GM12878 (cell line): ENCODE data around the gene FLYWCH2. TPM values are rescaled to one million over a fixed set of nuclear protein-coding genes. Genes with fewer than 3 reads are reported as not detected.

Source experiments
- ATAC-seq: fragments of 200-7000 bp; cut with Tn5 transposase; 3 replicates; pipeline ENCODE4 v1.9.1; 2020; ENCODE audit warnings: mild to moderate bottlenecking, moderate library complexity
- BruUV-seq: library from RNA; stranded (reverse); fragments of 400-500 nt; replicated peaks from 2 replicates; lab custom pipeline; 2021; lab: Mats Ljungman, UMichigan
- CTCF ChIA-PET: fragments of 300-600 bp; sonication (Branson Sonifier 250); formaldehyde crosslinking; extraction: SDS; loops from one replicate; lab custom pipeline; 2021; ENCODE audit warnings: inconsistent platforms; lab: Yijun Ruan, JAX
- POLR2A ChIA-PET: fragments of 350-600 bp; formaldehyde crosslinking; extraction: SDS; loops from one replicate; lab custom pipeline; 2021; ENCODE audit warnings: inconsistent platforms; lab: Charles Lee
- RAD21 ChIA-PET: fragments of 300-600 bp; sonication (Branson Sonifier 250); formaldehyde crosslinking; loops from one replicate; lab custom pipeline; 2023; ENCODE audit warnings: antibody characterized with exemption; ENCODE audit not compliant: unreplicated experiment; lab: Charles Lee
- SMC1A ChIA-PET: fragments of 300-600 bp; sonication (Branson Sonifier 250); formaldehyde crosslinking; loops from one replicate; lab custom pipeline; 2023; ENCODE audit not compliant: unreplicated experiment, uncharacterized antibody; lab: Charles Lee
- DNase-seq: peaks from one replicate; pipeline ENCODE4 v3.0.0-alpha.2; 2011; ENCODE audit warnings: low read depth, low spot score
- FAIRE-seq: peaks from 3 replicates; lab custom pipeline; 2011; peaks lifted over from hg19 to GRCh38; lab: Jason Lieb, UNC
- H2AFZ ChIP-seq: 2 replicates; pipeline ENCODE4 v1.6.0; 2011; ENCODE audit warnings: low read depth, low read length, control low read depth; ENCODE audit not compliant: control insufficient read depth
- H3K27ac ChIP-seq: 2 replicates; pipeline ENCODE4 v1.5.1; 2011; ENCODE audit warnings: control low read depth; ENCODE audit not compliant: control insufficient read depth, insufficient read depth
- H3K27me3 ChIP-seq, 2 experiments: replicated peaks in 1 of 2; 2 replicates each; pipeline versions ENCODE4 v1.6.0 to v1.6.1; 2011; ENCODE audit warnings: low read length in 1 of 2; ENCODE audit not compliant: control insufficient read depth in 2 of 2, insufficient read depth in 2 of 2
- H3K36me3 ChIP-seq, 2 experiments: 2 replicates each; pipeline ENCODE4 v1.5.1; 2011; ENCODE audit warnings: low read length in 1 of 2; ENCODE audit not compliant: control insufficient read depth in 2 of 2, insufficient read depth in 2 of 2
- H3K4me1 ChIP-seq: 2 replicates; pipeline ENCODE4 v1.6.1; 2011; ENCODE audit warnings: mild to moderate bottlenecking, low read length, moderate library complexity, mixed read lengths; ENCODE audit not compliant: control insufficient read depth, insufficient read depth
- H3K4me2 ChIP-seq: 2 replicates; pipeline ENCODE4 v1.6.0; 2011; ENCODE audit warnings: control low read depth; ENCODE audit not compliant: control insufficient read depth, insufficient read depth
- H3K4me3 ChIP-seq: fragments of 200-600 bp; sonication (generic); 2 replicates; pipeline ENCODE4 v1.5.1; 2016
- H3K79me2 ChIP-seq: 2 replicates; pipeline ENCODE4 v1.6.0; 2011; ENCODE audit warnings: low read length; ENCODE audit not compliant: control insufficient read depth, insufficient read depth
- H3K9ac ChIP-seq: 2 replicates; pipeline ENCODE4 v1.8.0; 2011; ENCODE audit warnings: low read length, control low read depth, mixed read lengths; ENCODE audit not compliant: control insufficient read depth, insufficient read depth
- H3K9me3 ChIP-seq: replicated peaks from 3 replicates; pipeline ENCODE4 v1.5.1; 2011; ENCODE audit warnings: mild to moderate bottlenecking, low read length; ENCODE audit not compliant: control insufficient read depth, insufficient read depth
- H4K20me1 ChIP-seq: 2 replicates; pipeline ENCODE4 v1.6.0; 2011; ENCODE audit not compliant: control insufficient read depth, insufficient read depth
- CBX5 ChIP-seq: sonication (generic); IDR thresholded peaks from 2 replicates; pipeline ENCODE4 v1.6.1; 2016; ENCODE audit warnings: low read depth, moderate library complexity, mild to moderate bottlenecking, inconsistent platforms
- CEBPB ChIP-seq, 2 experiments: fragments of 150-350 bp in 1 of 2; IDR thresholded peaks; 2 replicates each; pipeline ENCODE4 v1.6.1; 2012 to 2014; ENCODE audit warnings: low read depth in 2 of 2, low read length in 2 of 2, borderline replicate concordance in 1 of 2, inconsistent platforms in 1 of 2
- JUNB ChIP-seq: IDR thresholded peaks from 2 replicates; pipeline ENCODE4 v1.6.1; 2016; ENCODE audit warnings: antibody characterized with exemption, mild to moderate bottlenecking
- NR2F1 ChIP-seq: fragments of 450-650 bp; conservative IDR thresholded peaks from 2 replicates; pipeline ENCODE4 v1.6.1; 2017; ENCODE audit warnings: mild to moderate bottlenecking
- RAD21 ChIP-seq: IDR thresholded peaks from 2 replicates; pipeline ENCODE4 v1.6.1; 2011; ENCODE audit warnings: mild to moderate bottlenecking, low read depth, low read length, moderate library complexity; ENCODE audit not compliant: insufficient read depth
- RB1 ChIP-seq: fragments of 450-650 bp; formaldehyde crosslinking; IDR thresholded peaks from 2 replicates; pipeline ENCODE4 v1.6.1; 2017; ENCODE audit warnings: mild to moderate bottlenecking, borderline replicate concordance
- RELA ChIP-seq: fragments of 450-650 bp; IDR thresholded peaks from 2 replicates; pipeline ENCODE4 v1.8.0; 2014; ENCODE audit warnings: borderline replicate concordance; ENCODE audit not compliant: partially characterized antibody
- WGBS: methylation state at CpG from one replicate; pipeline ENCODE4 v1.1.6; 2016; ENCODE audit warnings: low lambda C conversion rate; ENCODE audit not compliant: insufficient replicate concordance, insufficient coverage; ENCODE audit errors: missing lambda C conversion rate; 5-methylcytosine and 5-hydroxymethylcytosine counted together
- in situ Hi-C: fragments of 300-500 bp; cut with MboI; formaldehyde crosslinking; loops from 9 replicates; pipeline ENCODE4 v1.14.3; 2018; ENCODE audit warnings: mixed read lengths
- intact Hi-C: fragments of 100-400 bp; cut with micrococcal nuclease; formaldehyde crosslinking; loops from one replicate; pipeline ENCODE4 v1.14.2; 2022; ENCODE audit not compliant: unreplicated experiment
- polyA plus RNA-seq, 11 experiments: library from polyadenylated mRNA; depleted of rRNA in 4 of 11; unstranded in 6 of 11; stranded (reverse) in 5 of 11; fragments of >200 nt; fragmentation: Nextera tagmentation in 4 of 11; fragmentation: Illumina TruSeq in 1 of 11; extraction: Ambion mirVana in 4 of 11; extraction: Trizol in 1 of 11; gene quantifications; 1 replicate in 1 of 11; 2 replicates in 10 of 11; pipeline versions ENCODE4 v1.2.1 to v1.2.3, GENCODE V29; 2011 to 2016; ENCODE audit warnings: inconsistent platforms in 2 of 11, missing spikeins in 2 of 11, low read depth in 1 of 11
- total RNA-seq, 4 experiments: library from RNA; depleted of rRNA in 3 of 4; stranded (reverse); fragments of >200 nt in 3 of 4; fragmentation: Illumina TruSeq in 1 of 4; extraction: Trizol in 1 of 4; gene quantifications; 2 replicates each; pipeline versions ENCODE4 v1.2.1 to v1.2.3, GENCODE V29; 2013 to 2021
- TF ChIP-seq, protein P1 (sequence below): fragments of 450-650 bp; formaldehyde crosslinking; IDR thresholded peaks from 2 replicates; pipeline ENCODE4 v1.4.0; 2022; ENCODE audit warnings: mild to moderate bottlenecking, moderate library complexity
- TF ChIP-seq, protein P2 (sequence below): fragments of 450-650 bp; IDR thresholded peaks from 2 replicates; pipeline ENCODE4 v1.6.1; 2017; ENCODE audit warnings: mild to moderate bottlenecking, moderate library complexity

The FLYWCH2 gene
- total and polyA plus RNA-seq, 10 of the 15 experiments (the other 5 are each of a cell fraction or from before 2014, with no cell fraction given): 0.27 to 43.1 (median 17.7) TPM

DNA sequence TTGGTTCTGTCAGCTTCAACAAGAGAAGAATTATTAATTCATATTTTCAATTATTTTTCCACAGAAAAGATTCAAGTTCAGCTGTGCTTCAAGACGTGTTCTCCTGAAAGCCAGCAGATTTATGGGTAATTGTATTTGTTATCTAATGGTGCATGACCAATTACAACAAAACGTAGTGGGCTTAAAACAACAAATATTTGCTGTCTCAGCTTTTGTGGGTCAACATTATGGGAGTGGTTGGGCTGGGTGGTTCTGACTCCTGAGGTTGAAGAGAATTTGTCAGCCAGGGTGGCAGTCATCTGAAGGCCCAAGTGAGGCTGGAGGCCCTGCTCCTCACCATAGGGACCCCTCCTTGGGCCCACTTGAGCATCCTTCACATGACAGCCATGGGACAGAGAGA is 57.0 kb downstream of the FLYWCH2 start:
- FAIRE-seq: no peak
- in situ Hi-C loops: no loop called here
- H3K9me3 ChIP-seq: no peaks in the 10 kb centered on the region
- POLR2A ChIA-PET: interaction anchor here (0.6 kb wide), 1 partner anchor 13 kb away, joined by 3 read pairs; no protein-coding TSS in a partner anchor
- no peak overlapping the region for H3K9ac ChIP-seq
- H3K36me3 ChIP-seq: peaks cover 10 to 15% of the 10 kb centered on the region in 2 experiments; a peak in 3 of 4 replicates
- RAD21 ChIA-PET: no interaction called here
- SMC1A ChIA-PET: interaction anchor here (1.0 kb wide), 1 partner anchor 20 kb away, joined by 3 read pairs; no protein-coding TSS in a partner anchor
- H3K27ac ChIP-seq: no peak overlapping the region
- CTCF ChIA-PET: interaction anchor here (1.0 to 2.5 kb wide), 4 partner anchors 13 to 101 kb away, joined by 3 to 14 read pairs (median 4); no protein-coding TSS in a partner anchor
- H3K27me3 ChIP-seq: no peaks in the 10 kb centered on the region
- no peak overlapping the region for H3K4me2 ChIP-seq
- H2AFZ ChIP-seq: no peak overlapping the region
- H3K4me1 ChIP-seq: peaks cover 5% of the 10 kb centered on the region; the same call in 1 of the 2 replicates
- H3K79me2 ChIP-seq: no peaks in the 10 kb centered on the region
- WGBS: 92% methylated on average over 2 of the region's 2 CpGs
- no peak for ATAC-seq
- no peak for DNase-seq
- H4K20me1 ChIP-seq: no peaks in the 10 kb centered on the region
- no peak overlapping the region for H3K4me3 ChIP-seq
- intact Hi-C loops: no loop called here
- TF ChIP-seq CBX5 (no peak), RB1 (no peak), JUNB (no peak)
- BruUV-seq: no TSS peak

DNA sequence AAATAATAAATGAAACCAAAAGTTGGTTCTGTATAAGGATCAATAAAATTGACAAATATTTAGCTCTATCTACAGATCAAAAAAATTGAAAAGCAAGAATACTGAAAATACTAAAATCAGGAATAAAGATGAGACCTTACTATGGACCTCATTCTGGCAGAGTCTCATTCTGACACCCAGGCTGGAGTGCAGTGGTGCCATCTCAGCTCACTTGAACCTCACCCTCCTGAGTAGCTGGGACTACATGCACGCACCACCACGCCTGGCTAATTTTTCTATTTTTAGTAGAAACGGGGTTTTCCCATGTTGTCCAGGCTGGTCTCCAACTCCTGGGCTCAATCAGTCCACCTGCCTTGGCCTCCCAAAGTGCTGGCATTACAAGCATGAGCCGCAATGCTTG is 59.0 kb downstream of the FLYWCH2 start:
- H3K36me3 ChIP-seq: peaks cover 9 to 10% of the 10 kb centered on the region in 2 experiments; a peak in 3 of 4 replicates
- H3K9ac ChIP-seq: no peak overlapping the region
- H2AFZ ChIP-seq: no peak overlapping the region
- ChIA-PET CTCF (interaction anchor here (1.6 to 1.8 kb wide), 3 partner anchors 15 to 28 kb away, joined by 4 to 6 read pairs (median 5); no protein-coding TSS in a partner anchor), RAD21 (interaction anchor here (0.7 kb wide), 2 partner anchors 15 to 334 kb away, joined by 3 read pairs; no protein-coding TSS in a partner anchor), POLR2A (interaction anchor here (0.7 kb wide), 1 partner anchor 202 kb away, joined by 3 read pairs; no protein-coding TSS in a partner anchor), SMC1A (no interaction called here)
- no peak overlapping the region for H3K4me2 ChIP-seq
- WGBS: 41% methylated on average over 4 of the region's 4 CpGs
- H3K4me1 ChIP-seq: peaks cover 5% of the 10 kb centered on the region; the same call in 1 of the 2 replicates
- H3K27me3 ChIP-seq: no peaks in the 10 kb centered on the region
- no peaks in the 10 kb centered on the region for H3K79me2 ChIP-seq
- intact Hi-C loops: no loop called here
- H4K20me1 ChIP-seq: no peaks in the 10 kb centered on the region
- BruUV-seq: no TSS peak
- H3K27ac ChIP-seq: no peak overlapping the region
- H3K9me3 ChIP-seq: no peaks in the 10 kb centered on the region
- in situ Hi-C loops: no loop called here
- no peak for DNase-seq
- no peak overlapping the region for H3K4me3 ChIP-seq
- no peak for FAIRE-seq
- ATAC-seq: peak; percentile 68
- no peak for TF ChIP-seq RAD21
- TF ChIP-seq RELA: no peak
- no peak for TF ChIP-seq NR2F1
- TF ChIP-seq, protein P1, sequence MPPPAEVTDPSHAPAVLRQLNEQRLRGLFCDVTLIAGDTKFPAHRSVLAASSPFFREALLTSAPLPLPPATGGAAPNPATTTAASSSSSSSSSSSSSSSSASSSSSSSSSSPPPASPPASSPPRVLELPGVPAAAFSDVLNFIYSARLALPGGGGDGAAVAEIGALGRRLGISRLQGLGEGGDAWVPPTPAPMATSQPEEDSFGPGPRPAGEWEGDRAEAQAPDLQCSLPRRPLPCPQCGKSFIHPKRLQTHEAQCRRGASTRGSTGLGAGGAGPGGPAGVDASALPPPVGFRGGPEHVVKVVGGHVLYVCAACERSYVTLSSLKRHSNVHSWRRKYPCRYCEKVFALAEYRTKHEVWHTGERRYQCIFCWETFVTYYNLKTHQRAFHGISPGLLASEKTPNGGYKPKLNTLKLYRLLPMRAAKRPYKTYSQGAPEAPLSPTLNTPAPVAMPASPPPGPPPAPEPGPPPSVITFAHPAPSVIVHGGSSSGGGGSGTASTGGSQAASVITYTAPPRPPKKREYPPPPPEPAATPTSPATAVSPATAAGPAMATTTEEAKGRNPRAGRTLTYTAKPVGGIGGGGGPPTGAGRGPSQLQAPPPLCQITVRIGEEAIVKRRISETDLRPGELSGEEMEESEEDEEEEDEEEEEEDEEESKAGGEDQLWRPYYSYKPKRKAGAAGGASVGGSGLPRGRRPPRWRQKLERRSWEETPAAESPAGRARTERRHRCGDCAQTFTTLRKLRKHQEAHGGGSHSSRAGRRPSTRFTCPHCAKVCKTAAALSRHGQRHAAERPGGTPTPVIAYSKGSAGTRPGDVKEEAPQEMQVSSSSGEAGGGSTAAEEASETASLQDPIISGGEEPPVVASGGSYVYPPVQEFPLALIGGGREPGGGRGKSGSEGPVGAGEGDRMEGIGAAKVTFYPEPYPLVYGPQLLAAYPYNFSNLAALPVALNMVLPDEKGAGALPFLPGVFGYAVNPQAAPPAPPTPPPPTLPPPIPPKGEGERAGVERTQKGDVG (CRISPR knock-in tag): no peak
- TF ChIP-seq, protein P2, sequence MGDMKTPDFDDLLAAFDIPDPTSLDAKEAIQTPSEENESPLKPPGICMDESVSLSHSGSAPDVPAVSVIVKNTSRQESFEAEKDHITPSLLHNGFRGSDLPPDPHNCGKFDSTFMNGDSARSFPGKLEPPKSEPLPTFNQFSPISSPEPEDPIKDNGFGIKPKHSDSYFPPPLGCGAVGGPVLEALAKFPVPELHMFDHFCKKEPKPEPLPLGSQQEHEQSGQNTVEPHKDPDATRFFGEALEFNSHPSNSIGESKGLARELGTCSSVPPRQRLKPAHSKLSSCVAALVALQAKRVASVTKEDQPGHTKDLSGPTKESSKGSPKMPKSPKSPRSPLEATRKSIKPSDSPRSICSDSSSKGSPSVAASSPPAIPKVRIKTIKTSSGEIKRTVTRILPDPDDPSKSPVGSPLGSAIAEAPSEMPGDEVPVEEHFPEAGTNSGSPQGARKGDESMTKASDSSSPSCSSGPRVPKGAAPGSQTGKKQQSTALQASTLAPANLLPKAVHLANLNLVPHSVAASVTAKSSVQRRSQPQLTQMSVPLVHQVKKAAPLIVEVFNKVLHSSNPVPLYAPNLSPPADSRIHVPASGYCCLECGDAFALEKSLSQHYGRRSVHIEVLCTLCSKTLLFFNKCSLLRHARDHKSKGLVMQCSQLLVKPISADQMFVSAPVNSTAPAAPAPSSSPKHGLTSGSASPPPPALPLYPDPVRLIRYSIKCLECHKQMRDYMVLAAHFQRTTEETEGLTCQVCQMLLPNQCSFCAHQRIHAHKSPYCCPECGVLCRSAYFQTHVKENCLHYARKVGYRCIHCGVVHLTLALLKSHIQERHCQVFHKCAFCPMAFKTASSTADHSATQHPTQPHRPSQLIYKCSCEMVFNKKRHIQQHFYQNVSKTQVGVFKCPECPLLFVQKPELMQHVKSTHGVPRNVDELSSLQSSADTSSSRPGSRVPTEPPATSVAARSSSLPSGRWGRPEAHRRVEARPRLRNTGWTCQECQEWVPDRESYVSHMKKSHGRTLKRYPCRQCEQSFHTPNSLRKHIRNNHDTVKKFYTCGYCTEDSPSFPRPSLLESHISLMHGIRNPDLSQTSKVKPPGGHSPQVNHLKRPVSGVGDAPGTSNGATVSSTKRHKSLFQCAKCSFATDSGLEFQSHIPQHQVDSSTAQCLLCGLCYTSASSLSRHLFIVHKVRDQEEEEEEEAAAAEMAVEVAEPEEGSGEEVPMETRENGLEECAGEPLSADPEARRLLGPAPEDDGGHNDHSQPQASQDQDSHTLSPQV: no peak
- TF ChIP-seq CEBPB (IDR thresholded peaks at IDR 0.05; ENCODE audit: borderline replicate concordance in 1 of 2, low read depth in 2 of 2, low read length in 2 of 2): no peak
